Fibroblast of pulmonary artery (primary cell): ENCODE results near the gene CIPC.

Source experiments
- DNase-seq: peaks from one replicate; pipeline ENCODE4 v3.0.0-alpha.2; 2010; ENCODE audit warnings: low read depth
- H3K4me3 ChIP-seq: replicated peaks from 2 replicates; pipeline ENCODE4 v1.5.1; 2011; ENCODE audit warnings: low read depth, mild to moderate bottlenecking, control low read depth, low read length, moderate library complexity
- CTCF ChIP-seq: IDR thresholded peaks from 2 replicates; pipeline ENCODE4 v1.5.1; 2011; ENCODE audit warnings: mild to moderate bottlenecking, control low read depth, low read length, inconsistent platforms; ENCODE audit errors: missing control alignments

The CIPC gene

DNA sequence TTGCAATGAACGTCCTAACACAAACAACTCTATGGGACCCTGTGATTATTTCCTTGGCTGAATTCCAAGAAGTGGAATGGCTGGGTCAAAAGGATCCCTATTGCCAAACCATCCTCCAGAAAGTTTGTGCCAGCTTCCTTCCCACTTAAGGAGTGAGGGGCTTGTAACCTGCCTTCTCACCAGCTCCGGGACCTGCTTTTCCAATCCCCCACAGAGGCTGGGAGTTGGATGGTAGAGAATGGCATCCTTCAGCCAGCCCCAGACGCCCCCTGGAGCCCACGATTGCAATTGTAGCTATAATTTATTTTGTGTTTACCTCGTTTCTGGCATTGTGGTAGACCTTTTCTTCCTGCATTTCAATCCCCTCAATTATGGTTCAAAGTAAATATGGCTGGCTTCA lies 53.2 kb downstream of the CIPC start:
- TF ChIP-seq CTCF = peak; percentile 62
- peak; percentile 29 for DNase-seq

GRCh38 chr14:77151918-77152588 lies 54.0 kb downstream of the CIPC start:
- TF ChIP-seq CTCF = peak; percentile 14
- DNase-seq = peak; percentile 49
- H3K4me3 ChIP-seq = no peak overlapping the region

More for the DNA sequence above, 53.2 kb downstream of the CIPC start:
- H3K4me3 ChIP-seq = no peak overlapping the region

DNA sequence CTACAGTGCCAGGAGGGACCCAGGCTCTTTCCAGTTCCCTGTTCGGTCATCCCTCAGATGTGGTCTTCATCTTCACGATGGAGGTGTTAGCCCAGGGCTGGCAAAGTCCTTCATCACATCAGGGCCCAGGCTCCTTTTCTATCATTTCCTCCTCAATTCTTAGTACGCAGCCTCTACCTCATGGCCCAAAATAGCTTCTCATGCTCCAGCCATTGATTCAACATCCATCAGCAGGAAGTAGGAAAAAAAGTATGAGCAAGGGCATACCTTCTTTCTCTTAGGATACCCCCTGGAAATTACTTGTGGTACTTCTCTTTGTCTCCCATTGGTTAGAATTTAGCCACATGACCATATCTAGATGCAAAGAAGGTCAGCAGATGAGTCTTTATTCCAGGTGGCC lies 55.7 kb downstream of the CIPC start:
- TF ChIP-seq CTCF = no peak
- H3K4me3 ChIP-seq = no peak overlapping the region
- DNase-seq = no peak

DNA sequence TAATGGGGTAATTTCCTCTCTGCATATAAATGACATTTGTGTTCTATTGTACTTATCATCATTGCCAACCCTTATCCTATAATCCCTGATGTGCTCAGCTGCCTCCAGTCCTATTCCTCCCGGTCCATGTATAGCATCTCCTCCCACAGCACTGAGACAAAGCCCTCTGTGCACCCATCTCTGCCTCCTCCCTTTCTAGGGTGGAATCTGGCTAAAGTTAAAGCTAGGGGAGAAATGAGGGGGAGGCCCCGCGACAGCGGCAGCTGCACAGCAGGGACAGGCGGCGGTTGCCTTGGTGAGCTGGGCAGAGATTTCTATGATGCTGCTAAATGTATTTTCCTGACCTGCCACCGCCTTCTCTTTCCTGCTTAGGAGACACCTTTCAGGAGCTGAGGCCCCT lies 56.4 kb downstream of the CIPC start:
- no peak overlapping the region for H3K4me3 ChIP-seq
- no peak for DNase-seq
- TF ChIP-seq CTCF = no peak

DNA sequence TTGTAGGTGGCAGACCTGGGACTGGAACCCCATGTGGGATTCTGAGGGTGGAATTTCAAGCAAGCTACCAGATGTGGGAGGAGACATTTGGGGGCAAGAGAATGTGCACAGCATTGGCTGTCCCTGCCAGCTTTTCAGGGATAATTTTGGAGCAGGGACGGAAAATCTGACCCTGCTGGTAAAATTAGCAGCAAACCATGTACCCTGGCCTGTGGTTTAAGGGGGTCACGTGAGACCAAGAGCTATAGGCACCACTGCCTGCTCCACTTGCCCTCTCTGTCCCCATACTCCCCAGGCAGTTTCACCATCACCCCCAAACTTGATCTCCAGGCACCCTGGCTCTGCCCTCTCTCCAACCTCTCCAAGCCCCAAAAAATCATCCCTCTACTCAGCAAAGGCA lies 57.0 kb downstream of the CIPC start:
- H3K4me3 ChIP-seq = no peak overlapping the region
- no peak for TF ChIP-seq CTCF
- DNase-seq = no peak

- TF ChIP-seq CTCF = no peak
- H3K4me3 ChIP-seq = no peak overlapping the region
- DNase-seq = no peak
Observed at GRCh38 chr14:77157740-77158139, 59.7 kb downstream of the CIPC start.
